Parathyroid adenoma (tissue), 2 donors: Measurements from ENCODE around the gene UAP1L1.

Experiments
- H2AFZ ChIP-seq: fragments of 300-600 bp; sonication (generic); one replicate; pipeline ENCODE4 v1.7.0; 2017; ENCODE audit warnings: antibody characterized with exemption, mild to moderate bottlenecking
- H3K27ac ChIP-seq: fragments of 300-600 bp; sonication (generic); one replicate; pipeline ENCODE4 v1.7.0; 2017
- H3K27me3 ChIP-seq: fragments of 300-600 bp; sonication (generic); one replicate; pipeline ENCODE4 v1.7.0; 2017; ENCODE audit warnings: low read length; ENCODE audit not compliant: control insufficient read depth, insufficient read depth
- H3K36me3 ChIP-seq: fragments of 300-600 bp; sonication (generic); one replicate; pipeline ENCODE4 v1.7.0; 2017; ENCODE audit warnings: low read length; ENCODE audit not compliant: control insufficient read depth, insufficient read depth
- H3K4me1 ChIP-seq: fragments of 300-600 bp; sonication (generic); one replicate; pipeline ENCODE4 v1.7.0; 2017; ENCODE audit warnings: control low read depth
- H3K4me2 ChIP-seq: fragments of 300-600 bp; sonication (generic); one replicate; pipeline ENCODE4 v1.7.0; 2017; ENCODE audit warnings: low read length
- H3K4me3 ChIP-seq: fragments of 300-600 bp; sonication (generic); one replicate; pipeline ENCODE4 v1.7.0; 2017; ENCODE audit warnings: low read depth, low read length
- H3K79me2 ChIP-seq: fragments of 300-600 bp; sonication (generic); one replicate; pipeline ENCODE4 v1.7.0; 2017; ENCODE audit warnings: control low read depth
- H3K9ac ChIP-seq: fragments of 300-600 bp; sonication (generic); one replicate; pipeline ENCODE4 v1.7.0; 2017; ENCODE audit warnings: mild to moderate bottlenecking
- H3K9me3 ChIP-seq: fragments of 300-600 bp; sonication (generic); one replicate; pipeline ENCODE4 v1.7.0; 2017; ENCODE audit warnings: low read length; ENCODE audit not compliant: control insufficient read depth
- TF ChIP-seq, protein P1 (sequence below): fragments of 300-600 bp; sonication (generic); IDR thresholded peaks from one replicate; pipeline ENCODE4 v1.7.0; 2017; ENCODE audit warnings: antibody characterized with exemption, mild to moderate bottlenecking
- donor health status: primary hyperparathyroidism.

UAP1L1 gene

GRCh38 chr9:137074657-137075274 lies 2.6 kb upstream of the UAP1L1 start:
- H3K79me2 ChIP-seq, result no peaks in the 10 kb centered on the region
- H2AFZ ChIP-seq, result no peak overlapping the region
- H3K4me1 ChIP-seq, result peaks cover 2% of the 10 kb centered on the region
- no peak overlapping the region for H3K4me3 ChIP-seq
- H3K36me3 ChIP-seq, result no peaks in the 10 kb centered on the region
- no peak overlapping the region for H3K4me2 ChIP-seq
- H3K9me3 ChIP-seq, result no peaks in the 10 kb centered on the region
- TF ChIP-seq, protein P1, sequence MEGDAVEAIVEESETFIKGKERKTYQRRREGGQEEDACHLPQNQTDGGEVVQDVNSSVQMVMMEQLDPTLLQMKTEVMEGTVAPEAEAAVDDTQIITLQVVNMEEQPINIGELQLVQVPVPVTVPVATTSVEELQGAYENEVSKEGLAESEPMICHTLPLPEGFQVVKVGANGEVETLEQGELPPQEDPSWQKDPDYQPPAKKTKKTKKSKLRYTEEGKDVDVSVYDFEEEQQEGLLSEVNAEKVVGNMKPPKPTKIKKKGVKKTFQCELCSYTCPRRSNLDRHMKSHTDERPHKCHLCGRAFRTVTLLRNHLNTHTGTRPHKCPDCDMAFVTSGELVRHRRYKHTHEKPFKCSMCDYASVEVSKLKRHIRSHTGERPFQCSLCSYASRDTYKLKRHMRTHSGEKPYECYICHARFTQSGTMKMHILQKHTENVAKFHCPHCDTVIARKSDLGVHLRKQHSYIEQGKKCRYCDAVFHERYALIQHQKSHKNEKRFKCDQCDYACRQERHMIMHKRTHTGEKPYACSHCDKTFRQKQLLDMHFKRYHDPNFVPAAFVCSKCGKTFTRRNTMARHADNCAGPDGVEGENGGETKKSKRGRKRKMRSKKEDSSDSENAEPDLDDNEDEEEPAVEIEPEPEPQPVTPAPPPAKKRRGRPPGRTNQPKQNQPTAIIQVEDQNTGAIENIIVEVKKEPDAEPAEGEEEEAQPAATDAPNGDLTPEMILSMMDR, result no peak
- H3K27me3 ChIP-seq, result no peaks in the 10 kb centered on the region
- no peak overlapping the region for H3K27ac ChIP-seq
- H3K9ac ChIP-seq, result no peak overlapping the region

DNA sequence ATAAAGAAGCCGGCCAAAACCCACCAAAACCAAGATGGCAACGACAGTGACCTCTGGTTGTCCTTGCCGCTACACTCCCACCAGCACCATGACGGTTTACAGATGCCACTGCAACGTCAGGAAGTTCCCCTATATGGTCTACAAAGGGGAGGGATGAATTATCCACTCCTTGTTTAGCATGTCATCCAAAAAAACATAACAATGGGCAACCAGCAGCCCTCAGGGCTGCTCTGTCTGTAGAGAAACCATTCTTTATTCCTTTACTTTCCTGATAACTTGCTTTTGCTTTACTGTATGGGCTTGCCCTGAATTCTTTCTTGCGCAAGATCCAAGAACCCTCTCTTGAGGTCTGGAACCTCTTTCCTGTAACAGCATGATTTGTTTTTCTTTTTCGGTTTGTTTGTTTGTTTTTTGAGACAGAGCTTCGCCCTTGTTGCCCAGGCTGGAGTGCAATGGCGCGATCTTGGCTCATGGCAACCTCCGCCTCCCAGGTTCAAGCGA lies 2.0 kb upstream of the UAP1L1 start:
- TF ChIP-seq, protein P1, result no peak
- Histone ChIP-seq H2AFZ (no peak overlapping the region), H3K9ac (no peak overlapping the region), H3K79me2 (no peaks in the 10 kb centered on the region), H3K27me3 (no peaks in the 10 kb centered on the region), H3K9me3 (no peaks in the 10 kb centered on the region), H3K4me2 (no peak overlapping the region), H3K27ac (no peak overlapping the region), H3K4me3 (no peak overlapping the region), H3K4me1 (peaks cover 2% of the 10 kb centered on the region), H3K36me3 (no peaks in the 10 kb centered on the region)

DNA sequence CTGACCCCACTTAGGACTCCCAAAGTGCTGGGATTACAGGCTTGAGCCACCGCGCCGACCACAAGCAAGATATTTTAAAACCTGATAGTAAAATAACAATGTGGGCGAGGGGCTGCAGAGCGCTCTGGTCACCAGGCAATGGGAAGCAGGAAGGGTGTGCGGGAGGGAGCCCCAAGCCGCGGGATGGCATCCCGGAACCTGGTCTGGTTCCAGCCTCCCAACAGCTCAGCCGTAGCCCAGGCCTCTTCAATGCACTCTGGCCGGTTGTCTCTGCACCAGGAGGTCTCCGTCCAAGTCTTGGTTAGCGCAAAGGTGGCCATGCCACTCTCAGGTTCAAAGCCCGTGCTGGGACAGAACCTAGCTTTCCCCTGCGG lies 694 bp upstream of the UAP1L1 start:
- peak overlapping the region; percentile 93 for H2AFZ ChIP-seq
- no peaks in the 10 kb centered on the region for H3K4me1 ChIP-seq
- no peaks in the 10 kb centered on the region for H3K79me2 ChIP-seq
- H3K27me3 ChIP-seq, result no peaks in the 10 kb centered on the region
- TF ChIP-seq, protein P1, result no peak
- H3K4me2 ChIP-seq, result peak overlapping the region; percentile 76
- no peak overlapping the region for H3K4me3 ChIP-seq
- no peak overlapping the region for H3K9ac ChIP-seq
- H3K36me3 ChIP-seq, result no peaks in the 10 kb centered on the region
- peak overlapping the region; percentile 51 for H3K27ac ChIP-seq
- H3K9me3 ChIP-seq, result no peaks in the 10 kb centered on the region

DNA sequence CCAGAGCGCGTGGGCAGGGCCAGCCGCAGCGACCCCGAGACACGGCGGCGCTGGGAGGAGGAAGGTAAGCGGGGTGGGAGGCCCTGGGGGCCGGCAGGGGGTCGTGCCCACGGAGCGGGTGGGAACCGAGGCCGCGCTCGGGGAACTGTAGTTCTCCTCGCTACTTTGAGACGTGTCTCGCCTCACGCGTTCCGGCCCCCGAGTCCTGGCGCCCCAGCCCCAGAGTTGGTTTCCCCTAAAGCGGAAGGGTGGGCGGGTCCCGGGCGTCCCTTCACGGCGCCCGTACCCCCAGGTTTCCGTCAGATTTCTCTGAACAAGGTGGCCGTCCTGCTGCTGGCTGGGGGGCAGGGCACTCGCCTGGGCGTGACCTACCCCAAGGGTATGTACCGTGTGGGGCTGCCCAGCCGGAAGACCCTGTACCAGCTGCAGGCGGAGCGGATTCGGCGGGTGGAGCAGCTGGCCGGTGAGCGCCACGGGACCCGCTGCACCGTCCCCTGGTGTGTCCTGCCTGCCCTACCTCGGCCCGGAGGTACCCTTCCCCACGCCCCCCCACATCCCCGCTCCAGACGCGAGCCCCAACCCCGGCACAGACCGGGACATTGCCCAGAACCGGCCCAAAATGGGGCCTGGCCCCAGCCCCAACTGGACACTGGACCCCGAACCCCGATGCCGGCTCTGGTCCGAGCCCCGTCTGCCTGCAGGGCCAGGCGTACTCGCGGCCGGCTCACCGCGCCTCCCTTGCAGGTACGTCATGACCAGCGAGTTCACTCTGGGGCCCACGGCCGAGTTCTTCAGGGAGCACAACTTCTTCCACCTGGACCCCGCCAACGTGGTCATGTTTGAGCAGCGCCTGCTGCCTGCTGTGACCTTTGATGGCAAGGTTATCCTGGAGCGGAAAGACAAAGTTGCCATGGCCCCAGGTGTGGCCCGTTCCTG lies 709 bp downstream of the UAP1L1 start:
- no peaks in the 10 kb centered on the region for H3K36me3 ChIP-seq
- H3K4me1 ChIP-seq, result no peaks in the 10 kb centered on the region
- H3K4me2 ChIP-seq, result peak overlapping the region; percentile 79
- H3K9me3 ChIP-seq, result no peaks in the 10 kb centered on the region
- peak overlapping the region; percentile 49 for H3K4me3 ChIP-seq
- no peak overlapping the region for H2AFZ ChIP-seq
- H3K27me3 ChIP-seq, result no peaks in the 10 kb centered on the region
- TF ChIP-seq, protein P1, result no peak
- H3K27ac ChIP-seq, result no peak overlapping the region
- H3K9ac ChIP-seq, result peak overlapping the region; percentile 37
- H3K79me2 ChIP-seq, result no peaks in the 10 kb centered on the region
